GM18498 (cell line): ENCODE measurements around the gene GPR137.
A peak's percentile ranks its signal among the peaks of the same experiment; 100 is the strongest.

ENCODE experiments used
- ATAC-seq: cut with Tn5 transposase; IDR thresholded peaks from one replicate; pipeline ENCODE4 v1.9.1; 2021; ENCODE audit warnings: mild to moderate bottlenecking, moderate library complexity; ENCODE audit not compliant: unreplicated experiment

Gene GPR137

GRCh38 chr11:64263021-64263946, 22.4 kb upstream of the GPR137 start:
- no peak for ATAC-seq

GRCh38 chr11:64263947-64264317, 21.7 kb upstream of the GPR137 start:
- no peak for ATAC-seq

GRCh38 chr11:64264371-64264852, 21.2 kb upstream of the GPR137 start:
- no peak for ATAC-seq

GRCh38 chr11:64265176-64266160, 20.2 kb upstream of the GPR137 start:
- no peak for ATAC-seq

GRCh38 chr11:64266339-64266738, 19.3 kb upstream of the GPR137 start:
- ATAC-seq, result no peak

- no peak for ATAC-seq
These were observed 18.3 kb upstream of the GPR137 start for GRCh38 chr11:64267207-64267945.

- ATAC-seq, result no peak
These were observed 17.4 kb upstream of the GPR137 start for GRCh38 chr11:64268025-64268892.

GRCh38 chr11:64268893-64269539, 16.6 kb upstream of the GPR137 start:
- ATAC-seq, result peak; percentile 6

- ATAC-seq, result peak; percentile 66
These were observed 16.0 kb upstream of the GPR137 start for GRCh38 chr11:64269540-64270220.

GRCh38 chr11:64275031-64275800, 10.4 kb upstream of the GPR137 start:
- ATAC-seq, result no peak

GRCh38 chr11:64275841-64276240, 9.8 kb upstream of the GPR137 start:
- ATAC-seq, result no peak

GRCh38 chr11:64276653-64277431, 8.8 kb upstream of the GPR137 start:
- ATAC-seq, result no peak

GRCh38 chr11:64278576-64279190, 7.0 kb upstream of the GPR137 start:
- ATAC-seq, result no peak

GRCh38 chr11:64281957-64282770, 3.5 kb upstream of the GPR137 start:
- ATAC-seq, result no peak

GRCh38 chr11:64283092-64283491, 2.6 kb upstream of the GPR137 start:
- ATAC-seq, result no peak
